Activated CD4-positive, alpha-beta T cell treated with anti-CD3 and anti-CD28 coated beads, Interleukin-2, amount 10 ng/mL, durations not matched to agents 24 days and 14 days (primary cell): ENCODE measurements around the gene TRPM4. TPM values are rescaled to one million over a fixed set of nuclear protein-coding genes. Genes with fewer than 3 reads are reported as not detected.
A peak's percentile ranks its signal among the peaks of the same experiment; 100 is the strongest.
"Not testable (repeated sequence)": the region's sequence is repeated elsewhere in the genome, so short reads cannot be mapped to it uniquely, and the experiment has no call there.

Source experiments
- DNase-seq: peaks from one replicate; pipeline ENCODE4 v3.0.0; 2022
- H3K27ac Mint-ChIP-seq: one replicate; pipeline ENCODE4 v1.8.0; 2022; ENCODE audit warnings: mild to moderate bottlenecking, mixed read lengths
- H3K27me3 Mint-ChIP-seq: one replicate; pipeline ENCODE4 v1.8.0; 2022; ENCODE audit warnings: mixed read lengths
- H3K36me3 Mint-ChIP-seq: one replicate; pipeline ENCODE4 v1.8.0; 2022; ENCODE audit warnings: low read depth, mild to moderate bottlenecking, mixed read lengths
- H3K4me1 Mint-ChIP-seq: one replicate; pipeline ENCODE4 v1.8.0; 2021; ENCODE audit warnings: mixed read lengths
- H3K4me3 Mint-ChIP-seq: one replicate; pipeline ENCODE4 v1.8.0; 2022; ENCODE audit warnings: mild to moderate bottlenecking, moderate library complexity, mixed read lengths
- H3K9me3 Mint-ChIP-seq: one replicate; pipeline ENCODE4 v1.8.0; 2021; ENCODE audit warnings: mixed read lengths
- intact Hi-C: fragments of 100-400 bp; cut with micrococcal nuclease; formaldehyde crosslinking; loops from one replicate; pipeline ENCODE4 v1.15.1; 2023
- total RNA-seq: library from RNA; stranded (reverse); gene quantifications from 2 replicates; pipeline ENCODE4 v1.2.3, GENCODE V29; 2022

The TRPM4 gene
- total RNA-seq, 1 donor from 2014 or later, result 1.4 TPM

- DNase-seq, H3K4me3 Mint-ChIP-seq, H3K4me1 Mint-ChIP-seq, intact Hi-C loops, H3K27me3 Mint-ChIP-seq, H3K9me3 Mint-ChIP-seq, H3K27ac Mint-ChIP-seq, H3K36me3 Mint-ChIP-seq: not testable (repeated sequence)
Measured at GRCh38 chr19:49224441-49224840, 66.8 kb downstream of the TRPM4 start.

- H3K9me3 Mint-ChIP-seq, result no peaks in the 10 kb centered on the region
- peak; percentile 79 for DNase-seq
- H3K4me1 Mint-ChIP-seq, result peaks cover 6% of the 10 kb centered on the region
- no peak overlapping the region for H3K4me3 Mint-ChIP-seq
- intact Hi-C loops, result loop anchor here (5.0 kb wide), 1 partner anchor 217 kb away; the partner anchor contains the start of gene SLC17A7
- no peak overlapping the region for H3K27ac Mint-ChIP-seq
- H3K36me3 Mint-ChIP-seq, result no peaks in the 10 kb centered on the region
- H3K27me3 Mint-ChIP-seq, result peaks cover 8% of the 10 kb centered on the region
Measured at GRCh38 chr19:49224879-49225278, 67.3 kb downstream of the TRPM4 start.

- Mint-ChIP-seq H3K27ac (no peak overlapping the region), H3K27me3 (peaks cover 8% of the 10 kb centered on the region), H3K9me3 (no peaks in the 10 kb centered on the region), H3K36me3 (no peaks in the 10 kb centered on the region), H3K4me3 (no peak overlapping the region), H3K4me1 (peaks cover 12% of the 10 kb centered on the region)
- DNase-seq, result no peak
- intact Hi-C loops, result loop anchor here (5.0 kb wide), 1 partner anchor 213 kb away; the partner anchor contains the start of gene SLC17A7
Measured at GRCh38 chr19:49229416-49229815, 71.8 kb downstream of the TRPM4 start.

GRCh38 chr19:49231389-49231788 is 73.8 kb downstream of the TRPM4 start:
- DNase-seq, result peak; percentile 61
- no peaks in the 10 kb centered on the region for H3K9me3 Mint-ChIP-seq
- no peak overlapping the region for H3K4me3 Mint-ChIP-seq
- peaks cover 6% of the 10 kb centered on the region for H3K4me1 Mint-ChIP-seq
- H3K27ac Mint-ChIP-seq, result peak overlapping the region; percentile 37
- no peaks in the 10 kb centered on the region for H3K36me3 Mint-ChIP-seq
- H3K27me3 Mint-ChIP-seq, result peaks cover 7% of the 10 kb centered on the region
- intact Hi-C loops, result no loop called here

- H3K9me3 Mint-ChIP-seq, result no peaks in the 10 kb centered on the region
- H3K4me1 Mint-ChIP-seq, result peaks cover 6% of the 10 kb centered on the region
- H3K4me3 Mint-ChIP-seq, result no peak overlapping the region
- no peaks in the 10 kb centered on the region for H3K36me3 Mint-ChIP-seq
- H3K27me3 Mint-ChIP-seq, result peaks cover 7% of the 10 kb centered on the region
- intact Hi-C loops, result no loop called here
- H3K27ac Mint-ChIP-seq, result no peak overlapping the region
- no peak for DNase-seq
Measured at GRCh38 chr19:49231804-49232203, 74.2 kb downstream of the TRPM4 start.

DNA sequence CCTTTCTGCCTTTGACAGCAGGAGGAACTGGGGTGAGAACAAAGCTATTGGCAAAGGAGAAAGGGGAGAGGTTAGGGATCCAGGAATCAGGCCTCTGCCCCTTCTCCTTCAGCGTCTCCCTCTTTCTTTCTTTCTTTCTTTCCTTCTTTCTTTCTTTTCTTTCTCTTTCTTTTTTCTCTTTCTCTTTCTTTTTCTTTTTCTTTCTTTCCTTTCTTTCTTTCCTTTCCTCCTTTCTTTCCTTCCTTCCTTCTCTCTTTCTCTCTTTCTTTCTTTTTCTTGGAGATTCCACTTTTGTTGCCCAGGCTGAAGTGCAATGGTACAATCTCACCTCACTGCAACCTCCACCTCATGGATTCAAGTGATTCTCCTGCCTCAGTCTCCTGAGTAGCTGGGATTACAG is 75.6 kb downstream of the TRPM4 start:
- Mint-ChIP-seq H3K4me3 (no peak overlapping the region), H3K9me3 (no peaks in the 10 kb centered on the region), H3K4me1 (peaks cover 6% of the 10 kb centered on the region), H3K27ac (no peak overlapping the region), H3K36me3 (no peaks in the 10 kb centered on the region), H3K27me3 (peaks cover 10% of the 10 kb centered on the region)
- intact Hi-C loops, result no loop called here
- no peak for DNase-seq

GRCh38 chr19:49241769-49242168 is 84.2 kb downstream of the TRPM4 start:
- Mint-ChIP-seq H3K4me1 (no peaks in the 10 kb centered on the region), H3K9me3 (no peaks in the 10 kb centered on the region), H3K27ac (no peak overlapping the region), H3K27me3 (peaks cover 9% of the 10 kb centered on the region), H3K4me3 (no peak overlapping the region), H3K36me3 (no peaks in the 10 kb centered on the region)
- intact Hi-C loops, result no loop called here
- DNase-seq, result no peak

GRCh38 chr19:49243129-49243528 is 85.5 kb downstream of the TRPM4 start:
- H3K4me3 Mint-ChIP-seq, result no peak overlapping the region
- H3K9me3 Mint-ChIP-seq, result no peaks in the 10 kb centered on the region
- no peaks in the 10 kb centered on the region for H3K36me3 Mint-ChIP-seq
- H3K27me3 Mint-ChIP-seq, result peaks cover 6% of the 10 kb centered on the region
- intact Hi-C loops, result no loop called here
- H3K27ac Mint-ChIP-seq, result no peak overlapping the region
- no peaks in the 10 kb centered on the region for H3K4me1 Mint-ChIP-seq
- no peak for DNase-seq

DNA sequence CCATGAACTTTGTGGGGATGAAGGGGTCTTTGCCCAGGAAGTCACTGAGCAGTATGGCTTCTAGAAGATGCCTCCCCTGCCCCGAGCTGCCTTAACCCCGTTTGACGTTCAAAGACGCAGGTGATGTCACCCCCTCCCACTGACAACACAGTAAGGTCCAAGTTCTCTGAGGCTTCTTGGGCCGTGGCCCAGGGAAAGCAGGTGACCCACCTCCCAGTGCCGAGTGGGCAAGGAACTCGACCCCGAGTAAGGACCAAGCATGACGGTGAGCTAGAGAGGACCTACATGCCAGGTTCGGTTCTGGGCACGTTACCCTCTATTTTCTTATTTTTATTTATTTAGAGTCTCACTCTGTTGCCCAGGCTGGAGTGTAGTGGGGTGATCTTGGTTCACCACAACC is 86.1 kb downstream of the TRPM4 start:
- intact Hi-C loops, result no loop called here
- no peaks in the 10 kb centered on the region for H3K4me1 Mint-ChIP-seq
- peaks cover 6% of the 10 kb centered on the region for H3K27me3 Mint-ChIP-seq
- H3K36me3 Mint-ChIP-seq, result no peaks in the 10 kb centered on the region
- H3K27ac Mint-ChIP-seq, result no peak overlapping the region
- no peak overlapping the region for H3K4me3 Mint-ChIP-seq
- DNase-seq, result no peak
- no peaks in the 10 kb centered on the region for H3K9me3 Mint-ChIP-seq

DNA sequence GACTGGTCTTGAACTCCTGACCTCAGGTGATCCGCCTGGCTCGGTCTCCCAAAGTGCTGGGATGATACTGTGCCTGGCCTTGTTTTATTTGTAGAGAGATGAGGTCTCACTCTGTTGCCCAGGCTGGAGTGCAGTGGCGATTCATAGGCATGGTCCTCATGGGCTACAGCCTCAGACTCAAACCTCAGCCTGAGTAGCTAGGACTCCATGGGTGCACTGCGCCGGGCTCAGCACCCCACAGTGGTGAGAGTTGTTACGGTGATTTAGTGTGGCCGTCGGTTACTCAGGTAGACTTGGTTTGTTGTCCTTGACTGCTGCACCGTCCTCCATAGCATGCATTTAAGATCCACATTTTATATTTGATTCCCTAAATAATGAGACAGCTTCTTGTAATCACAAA is 86.7 kb downstream of the TRPM4 start:
- no peaks in the 10 kb centered on the region for H3K9me3 Mint-ChIP-seq
- no peak overlapping the region for H3K4me3 Mint-ChIP-seq
- no peaks in the 10 kb centered on the region for H3K4me1 Mint-ChIP-seq
- no peak for DNase-seq
- H3K36me3 Mint-ChIP-seq, result no peaks in the 10 kb centered on the region
- H3K27me3 Mint-ChIP-seq, result peaks cover 4% of the 10 kb centered on the region
- no peak overlapping the region for H3K27ac Mint-ChIP-seq
- intact Hi-C loops, result no loop called here

DNA sequence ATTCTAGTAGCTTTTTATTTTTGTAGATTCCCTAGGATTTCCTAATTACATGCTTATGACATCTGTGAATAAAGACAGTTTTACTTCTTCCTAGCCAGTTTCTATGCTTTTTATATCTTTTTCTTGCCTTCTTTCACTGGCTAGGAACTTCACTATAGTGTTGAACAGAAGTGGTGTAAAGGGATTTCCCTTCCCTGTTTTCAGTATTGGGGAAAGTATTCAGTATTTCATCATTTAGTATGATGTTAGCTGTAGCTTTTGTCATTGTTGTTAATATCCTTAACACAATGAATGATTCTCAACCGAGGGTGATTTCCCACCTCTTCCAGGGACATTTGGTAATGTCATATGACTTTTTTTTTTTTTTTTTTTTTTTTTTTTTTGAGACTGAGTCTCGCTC is 90.1 kb downstream of the TRPM4 start:
- DNase-seq, result no peak
- no peaks in the 10 kb centered on the region for H3K36me3 Mint-ChIP-seq
- H3K27me3 Mint-ChIP-seq, result peaks cover 4% of the 10 kb centered on the region
- intact Hi-C loops, result no loop called here
- no peak overlapping the region for H3K4me3 Mint-ChIP-seq
- H3K4me1 Mint-ChIP-seq, result no peaks in the 10 kb centered on the region
- H3K9me3 Mint-ChIP-seq, result no peaks in the 10 kb centered on the region
- H3K27ac Mint-ChIP-seq, result no peak overlapping the region

- H3K27ac Mint-ChIP-seq, result no peak overlapping the region
- peaks cover 4% of the 10 kb centered on the region for H3K27me3 Mint-ChIP-seq
- no peaks in the 10 kb centered on the region for H3K9me3 Mint-ChIP-seq
- H3K36me3 Mint-ChIP-seq, result no peaks in the 10 kb centered on the region
- no peak overlapping the region for H3K4me3 Mint-ChIP-seq
- DNase-seq, result no peak
- intact Hi-C loops, result no loop called here
- H3K4me1 Mint-ChIP-seq, result no peaks in the 10 kb centered on the region
Measured at GRCh38 chr19:49249933-49250332, 92.3 kb downstream of the TRPM4 start.

GRCh38 chr19:49255674-49256073 is 98.1 kb downstream of the TRPM4 start:
- Mint-ChIP-seq H3K36me3 (peaks cover 2% of the 10 kb centered on the region), H3K4me1 (no peaks in the 10 kb centered on the region), H3K27me3 (peaks cover under 1% of the 10 kb centered on the region), H3K4me3 (no peak overlapping the region), H3K27ac (no peak overlapping the region), H3K9me3 (peaks cover 4% of the 10 kb centered on the region)
- intact Hi-C loops, result no loop called here
- no peak for DNase-seq

DNA sequence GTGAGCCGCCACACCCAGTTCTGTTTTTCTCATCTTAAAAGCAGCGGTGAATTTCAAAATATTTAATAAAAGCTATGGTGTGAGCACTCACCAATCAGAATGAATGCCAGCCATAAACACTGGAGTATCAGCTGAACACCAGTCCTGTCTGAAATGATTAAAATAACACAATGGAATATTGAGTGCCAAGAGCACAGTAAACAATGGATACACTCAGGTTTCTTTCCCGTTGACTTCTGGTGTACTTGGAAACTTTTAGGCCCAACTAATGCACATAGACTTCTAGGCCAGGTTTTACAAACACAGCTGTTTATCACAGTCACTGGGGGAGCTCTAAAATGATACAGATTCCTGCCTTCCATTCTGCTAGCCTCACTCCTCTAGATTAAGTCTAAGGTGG is 99.1 kb downstream of the TRPM4 start:
- H3K36me3 Mint-ChIP-seq, result peaks cover 2% of the 10 kb centered on the region
- no peak for DNase-seq
- H3K27me3 Mint-ChIP-seq, result peaks cover 4% of the 10 kb centered on the region
- H3K4me1 Mint-ChIP-seq, result no peaks in the 10 kb centered on the region
- no peak overlapping the region for H3K4me3 Mint-ChIP-seq
- intact Hi-C loops, result no loop called here
- H3K27ac Mint-ChIP-seq, result no peak overlapping the region
- H3K9me3 Mint-ChIP-seq, result peaks cover 4% of the 10 kb centered on the region
